ENCODE measurements around the gene SHISA4.

DNA sequence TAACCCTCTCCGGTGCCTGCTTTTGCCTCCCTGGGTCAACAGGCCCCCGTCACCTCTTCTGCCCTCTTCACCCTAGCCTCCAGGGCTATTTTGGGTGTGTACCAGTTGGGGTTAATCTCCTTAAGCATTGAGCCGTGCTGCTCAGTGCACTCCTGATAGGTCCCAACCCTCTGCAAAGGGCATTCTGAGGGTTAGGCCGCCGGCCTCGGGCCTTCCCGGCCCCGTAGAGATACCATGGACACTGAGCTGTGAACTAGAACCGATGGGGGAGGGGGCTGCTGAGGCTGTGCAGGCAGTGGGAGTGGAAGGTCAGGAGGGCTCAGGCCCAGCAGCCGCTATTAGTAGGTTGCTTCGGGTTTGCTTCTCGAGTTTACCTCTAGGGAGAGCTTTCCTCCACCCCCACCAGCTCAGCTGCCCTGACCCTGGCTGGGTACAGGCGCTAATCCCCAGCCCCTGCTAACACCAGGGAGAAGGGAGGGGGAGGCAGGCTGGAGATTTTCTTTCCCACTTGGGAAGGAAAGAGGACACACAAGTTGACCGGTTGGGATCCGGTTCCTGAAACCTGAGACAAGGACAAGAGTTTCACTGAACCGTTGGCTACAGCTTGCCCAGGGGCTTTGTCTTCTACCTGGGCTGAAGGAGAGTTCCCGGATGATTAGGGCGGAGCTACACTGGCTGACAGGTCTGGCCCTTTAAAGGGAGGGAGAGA is 52.9 kb downstream of the SHISA4 start:
- TF ChIP-seq, protein P1, sequence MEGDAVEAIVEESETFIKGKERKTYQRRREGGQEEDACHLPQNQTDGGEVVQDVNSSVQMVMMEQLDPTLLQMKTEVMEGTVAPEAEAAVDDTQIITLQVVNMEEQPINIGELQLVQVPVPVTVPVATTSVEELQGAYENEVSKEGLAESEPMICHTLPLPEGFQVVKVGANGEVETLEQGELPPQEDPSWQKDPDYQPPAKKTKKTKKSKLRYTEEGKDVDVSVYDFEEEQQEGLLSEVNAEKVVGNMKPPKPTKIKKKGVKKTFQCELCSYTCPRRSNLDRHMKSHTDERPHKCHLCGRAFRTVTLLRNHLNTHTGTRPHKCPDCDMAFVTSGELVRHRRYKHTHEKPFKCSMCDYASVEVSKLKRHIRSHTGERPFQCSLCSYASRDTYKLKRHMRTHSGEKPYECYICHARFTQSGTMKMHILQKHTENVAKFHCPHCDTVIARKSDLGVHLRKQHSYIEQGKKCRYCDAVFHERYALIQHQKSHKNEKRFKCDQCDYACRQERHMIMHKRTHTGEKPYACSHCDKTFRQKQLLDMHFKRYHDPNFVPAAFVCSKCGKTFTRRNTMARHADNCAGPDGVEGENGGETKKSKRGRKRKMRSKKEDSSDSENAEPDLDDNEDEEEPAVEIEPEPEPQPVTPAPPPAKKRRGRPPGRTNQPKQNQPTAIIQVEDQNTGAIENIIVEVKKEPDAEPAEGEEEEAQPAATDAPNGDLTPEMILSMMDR (IDR thresholded peaks at IDR 0.05): peak; percentile 30
- no peak for TF ChIP-seq EZH2 (IDR thresholded peaks at IDR 0.05)

Data from neural progenitor cell (in vitro differentiated cells).